CD14-positive monocyte (primary cell): Measurements from ENCODE around the gene UPF3A. TPM values are rescaled to one million over a fixed set of nuclear protein-coding genes. Genes with fewer than 3 reads are reported as not detected.

Source experiments
- DNase-seq, 3 donors: peaks; one replicate each; pipeline ENCODE4 v3.0.0-alpha.2; 2011 to 2022
- H2AFZ ChIP-seq: 2 replicates; pipeline ENCODE4 v1.6.0; 2012; ENCODE audit warnings: mild to moderate bottlenecking, low read depth, low read length, inconsistent platforms; ENCODE audit not compliant: insufficient read depth, poor library complexity, severe bottlenecking
- H3K27ac ChIP-seq, 2 donors: 1 replicate in 1 of 2; 2 replicates in 1 of 2; pipeline ENCODE4 v1.5.1; 2012 to 2013; ENCODE audit warnings: low read length in 2 of 2, control low read depth in 1 of 2, inconsistent platforms in 1 of 2, low read depth in 1 of 2, mild to moderate bottlenecking in 1 of 2
- H3K27me3 ChIP-seq, 2 donors: one replicate each; pipeline versions ENCODE4 v1.6.0 to v1.6.1; 2011 to 2013; ENCODE audit warnings: low read length in 2 of 2; ENCODE audit not compliant: control insufficient read depth in 2 of 2, insufficient read depth in 2 of 2
- H3K36me3 ChIP-seq, 2 donors: replicated peaks in 1 of 2; 1 replicate in 1 of 2; 2 replicates in 1 of 2; pipeline versions ENCODE4 v1.5.1 to v1.6.1; 2012 to 2013; ENCODE audit warnings: low read length in 2 of 2, control low read depth in 1 of 2, inconsistent platforms in 1 of 2, mild to moderate bottlenecking in 1 of 2; ENCODE audit not compliant: insufficient read depth in 2 of 2, control insufficient read depth in 1 of 2
- H3K4me1 ChIP-seq, 2 donors: 1 replicate in 1 of 2; 2 replicates in 1 of 2; pipeline versions ENCODE4 v1.5.1 to v1.6.1; 2012 to 2013; ENCODE audit warnings: low read length in 2 of 2, control low read depth in 1 of 2, inconsistent platforms in 1 of 2, mild to moderate bottlenecking in 1 of 2, moderate library complexity in 1 of 2; ENCODE audit not compliant: insufficient read depth in 2 of 2, control insufficient read depth in 1 of 2
- H3K4me2 ChIP-seq: replicated peaks from 2 replicates; pipeline ENCODE3; 2012; ENCODE audit warnings: low read length, moderate library complexity, mild to moderate bottlenecking; ENCODE audit not compliant: poor library complexity, severe bottlenecking; ENCODE audit errors: extremely low read depth
- H3K4me3 ChIP-seq, 3 experiments: fragments of 200-600 bp in 1 of 3; sonication (generic) in 1 of 3; replicated peaks in 1 of 3; 1 replicate in 2 of 3; 2 replicates in 1 of 3; pipeline ENCODE4 v1.5.1; 2011 to 2013; ENCODE audit warnings: low read length in 3 of 3, mild to moderate bottlenecking in 3 of 3, control low read depth in 2 of 3, low read depth in 2 of 3, inconsistent platforms in 1 of 3, moderate library complexity in 1 of 3
- H3K79me2 ChIP-seq: 2 replicates; pipeline ENCODE4 v1.6.0; 2012; ENCODE audit warnings: mild to moderate bottlenecking, control low read depth, inconsistent platforms, low read length, moderate library complexity; ENCODE audit not compliant: insufficient read depth
- H3K9ac ChIP-seq: 2 replicates; pipeline ENCODE4 v1.6.0; 2017; ENCODE audit warnings: low read length, mild to moderate bottlenecking; ENCODE audit not compliant: insufficient read depth, poor library complexity, severe bottlenecking
- H3K9me3 ChIP-seq, 2 donors: replicated peaks in 1 of 2; 1 replicate in 1 of 2; 2 replicates in 1 of 2; pipeline versions ENCODE4 v1.5.1 to v1.6.1; 2012 to 2013; ENCODE audit warnings: low read length in 2 of 2, control low read depth in 1 of 2; ENCODE audit not compliant: control insufficient read depth in 1 of 2, insufficient read depth in 1 of 2
- H4K20me1 ChIP-seq: 2 replicates; pipeline ENCODE4 v1.6.0; 2012; ENCODE audit warnings: mild to moderate bottlenecking, low read length, control low read depth, moderate library complexity; ENCODE audit not compliant: insufficient read depth
- H3K27ac Mint-ChIP-seq, 7 donors: one replicate each; pipeline ENCODE4 v1.8.0; 2020; ENCODE audit warnings: mild to moderate bottlenecking in 7 of 7, mixed read lengths in 7 of 7, moderate library complexity in 6 of 7, inconsistent platforms in 2 of 7
- H3K27me3 Mint-ChIP-seq, 3 donors: one replicate each; pipeline ENCODE4 v1.8.0; 2021 to 2022; ENCODE audit warnings: low read depth in 3 of 3, mild to moderate bottlenecking in 3 of 3, mixed read lengths in 3 of 3, moderate library complexity in 3 of 3, inconsistent platforms in 1 of 3
- H3K36me3 Mint-ChIP-seq, 2 donors: one replicate each; pipeline ENCODE4 v1.8.0; 2020; ENCODE audit warnings: mixed read lengths in 2 of 2, inconsistent platforms in 1 of 2, mild to moderate bottlenecking in 1 of 2
- H3K4me1 Mint-ChIP-seq: one replicate; pipeline ENCODE4 v1.8.0; 2020; ENCODE audit warnings: mild to moderate bottlenecking, mixed read lengths
- H3K4me3 Mint-ChIP-seq, 2 donors: one replicate each; pipeline ENCODE4 v1.8.0; 2020; ENCODE audit warnings: mild to moderate bottlenecking in 2 of 2, mixed read lengths in 2 of 2, moderate library complexity in 1 of 2
- H3K9me3 Mint-ChIP-seq, 7 donors: one replicate each; pipeline ENCODE4 v1.8.0; 2020 to 2022; ENCODE audit warnings: mixed read lengths in 7 of 7, mild to moderate bottlenecking in 6 of 7, moderate library complexity in 6 of 7, inconsistent platforms in 2 of 7
- WGBS: methylation state at CpG from one replicate; pipeline ENCODE4 v1.1.5; 2013; ENCODE audit warnings: missing lambda C conversion rate; ENCODE audit not compliant: insufficient coverage; 5-methylcytosine and 5-hydroxymethylcytosine counted together
- intact Hi-C, 2 donors: fragments of 100-400 bp; cut with micrococcal nuclease; formaldehyde crosslinking; loops; one replicate each; pipeline versions ENCODE4 v1.15.0 to v1.15.1; 2023
- polyA plus RNA-seq, 3 donors: library from polyadenylated mRNA; depleted of rRNA in 1 of 3; unstranded in 2 of 3; stranded (reverse) in 1 of 3; fragments of 300-500 nt in 2 of 3; fragments of >200 nt in 1 of 3; fragmentation: Illumina TruSeq in 2 of 3; gene quantifications; 1 replicate in 2 of 3; 2 replicates in 1 of 3; pipeline ENCODE4 v1.2.3, GENCODE V29; 2012 to 2021
- TF ChIP-seq, protein P1 (sequence below): fragments of 200-600 bp; IDR thresholded peaks from one replicate; pipeline ENCODE4 v1.8.0; 2022; ENCODE audit warnings: antibody characterized with exemption, mild to moderate bottlenecking

UPF3A gene
- polyA plus RNA-seq, 3 donors = 6.1 to 39.1 (median 7.0) TPM

DNA sequence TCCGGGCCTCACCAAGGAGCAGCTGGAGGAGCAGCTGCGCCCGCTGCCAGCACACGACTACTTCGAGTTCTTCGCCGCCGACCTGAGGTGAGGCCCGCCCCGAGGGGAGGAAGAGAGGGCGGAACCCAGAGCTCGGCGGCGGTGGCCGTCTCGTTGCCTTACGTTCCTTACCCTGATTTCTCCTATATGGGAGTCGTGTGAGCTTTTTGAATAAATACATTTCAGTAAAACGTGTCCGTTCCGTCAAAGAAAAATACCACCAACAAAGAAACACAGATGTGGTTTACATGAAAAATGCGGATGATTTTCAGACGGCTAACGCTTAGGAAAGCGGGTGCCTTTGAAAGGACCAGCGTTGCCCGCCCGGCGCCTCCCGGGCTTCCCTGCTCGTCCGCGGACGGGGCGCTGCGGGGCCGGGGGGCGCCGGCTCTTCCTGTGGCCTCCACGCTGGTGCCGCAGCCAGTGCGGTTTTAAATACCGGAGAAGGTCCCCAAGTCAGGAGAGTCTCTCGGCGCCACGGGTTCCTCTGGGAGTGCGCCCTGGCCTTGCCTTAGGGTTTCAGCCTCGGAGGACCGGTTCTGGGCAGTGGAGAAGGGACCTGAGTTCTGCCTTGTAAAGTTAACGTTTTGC, 755 bp downstream of the UPF3A start:
- H3K4me1 Mint-ChIP-seq = peaks cover 26% of the 10 kb centered on the region

DNA sequence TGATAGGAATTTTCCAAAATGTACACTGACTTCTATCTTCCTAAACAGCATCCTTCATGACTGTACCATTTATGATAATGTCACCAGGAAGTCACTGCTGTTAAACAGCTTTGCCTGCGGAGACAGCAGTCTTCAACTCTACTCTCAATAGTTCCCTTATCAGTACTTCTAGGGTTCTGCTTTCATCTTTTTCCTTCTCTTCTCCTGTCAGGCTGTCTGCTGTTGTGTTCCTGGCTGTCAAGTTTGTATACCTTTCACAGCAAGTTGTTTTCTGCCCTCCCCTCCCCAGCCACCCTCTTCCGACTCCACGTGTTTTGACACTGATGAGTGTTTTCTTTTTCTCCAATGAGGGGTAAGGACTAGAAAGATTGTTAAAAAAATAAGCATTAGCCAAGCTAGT, 2.2 kb downstream of the UPF3A start:
- H3K9me3 Mint-ChIP-seq = no peaks in the 10 kb centered on the region
- Histone ChIP-seq H3K27ac (peak overlapping the region in 1 of 2 donors; percentile 48), H3K4me1 (peaks cover 14 to 19% of the 10 kb centered on the region in 2 donors), H3K79me2 (peaks cover 39% of the 10 kb centered on the region), H4K20me1 (peaks cover 18% of the 10 kb centered on the region), H3K27me3 (no peaks in the 10 kb centered on the region), H3K4me3 (no peak overlapping the region), H2AFZ (no peak overlapping the region), H3K9ac (no peak overlapping the region), H3K36me3 (peaks cover 33 to 43% of the 10 kb centered on the region in 2 donors), H3K4me2 (no peak overlapping the region), H3K9me3 (no peaks in the 10 kb centered on the region)
- intact Hi-C loops = no loop called here
- peak overlapping the region in 5 of 7 donors; percentile 21 to 71 (median 40) for H3K27ac Mint-ChIP-seq
- H3K4me1 Mint-ChIP-seq = peaks cover 26% of the 10 kb centered on the region
- H3K36me3 Mint-ChIP-seq = peaks cover 42 to 54% of the 10 kb centered on the region in 2 donors
- DNase-seq = no peak
- no CpG with 5 or more reads among the region's 3 CpGs for WGBS
- TF ChIP-seq, protein P1, sequence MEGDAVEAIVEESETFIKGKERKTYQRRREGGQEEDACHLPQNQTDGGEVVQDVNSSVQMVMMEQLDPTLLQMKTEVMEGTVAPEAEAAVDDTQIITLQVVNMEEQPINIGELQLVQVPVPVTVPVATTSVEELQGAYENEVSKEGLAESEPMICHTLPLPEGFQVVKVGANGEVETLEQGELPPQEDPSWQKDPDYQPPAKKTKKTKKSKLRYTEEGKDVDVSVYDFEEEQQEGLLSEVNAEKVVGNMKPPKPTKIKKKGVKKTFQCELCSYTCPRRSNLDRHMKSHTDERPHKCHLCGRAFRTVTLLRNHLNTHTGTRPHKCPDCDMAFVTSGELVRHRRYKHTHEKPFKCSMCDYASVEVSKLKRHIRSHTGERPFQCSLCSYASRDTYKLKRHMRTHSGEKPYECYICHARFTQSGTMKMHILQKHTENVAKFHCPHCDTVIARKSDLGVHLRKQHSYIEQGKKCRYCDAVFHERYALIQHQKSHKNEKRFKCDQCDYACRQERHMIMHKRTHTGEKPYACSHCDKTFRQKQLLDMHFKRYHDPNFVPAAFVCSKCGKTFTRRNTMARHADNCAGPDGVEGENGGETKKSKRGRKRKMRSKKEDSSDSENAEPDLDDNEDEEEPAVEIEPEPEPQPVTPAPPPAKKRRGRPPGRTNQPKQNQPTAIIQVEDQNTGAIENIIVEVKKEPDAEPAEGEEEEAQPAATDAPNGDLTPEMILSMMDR = no peak
- no peak overlapping the region for H3K4me3 Mint-ChIP-seq
- H3K27me3 Mint-ChIP-seq = peaks cover 0 to 5% (median 2%) of the 10 kb centered on the region in 3 donors

More for the DNA sequence above, 755 bp downstream of the UPF3A start:
- Mint-ChIP-seq H3K27ac (peak overlapping the region; percentile 82 to 90 (median 86)), H3K36me3 (peaks cover 33 to 44% of the 10 kb centered on the region in 2 donors), H3K9me3 (no peaks in the 10 kb centered on the region), H3K4me3 (peak overlapping the region; percentile 85 to 93), H3K27me3 (peaks cover 0 to 3% (median 2%) of the 10 kb centered on the region in 3 donors)
- TF ChIP-seq, protein P1 = no peak
- Histone ChIP-seq H3K36me3 (peaks cover 20 to 40% of the 10 kb centered on the region in 2 donors), H3K9ac (peak overlapping the region; percentile 85), H3K27me3 (no peaks in the 10 kb centered on the region), H3K4me2 (peak overlapping the region; percentile 97), H2AFZ (peak overlapping the region; percentile 91), H3K4me3 (peak overlapping the region; percentile 84 to 90 (median 89)), H3K27ac (peak overlapping the region; percentile 52 to 84), H3K9me3 (no peaks in the 10 kb centered on the region), H3K79me2 (peaks cover 39% of the 10 kb centered on the region), H4K20me1 (peaks cover 18% of the 10 kb centered on the region), H3K4me1 (peaks cover 14 to 19% of the 10 kb centered on the region in 2 donors)
- WGBS = under 1% methylated on average over 28 of the region's 50 CpGs
- DNase-seq = peak; percentile 47 to 64 (median 54)
- intact Hi-C loops = no loop called here
